PC-9 (cell line): ENCODE measurements around the gene ACSS2. TPM values are rescaled to one million over a fixed set of nuclear protein-coding genes. Genes with fewer than 3 reads are reported as not detected.

Experiments
- BruUV-seq: library from RNA; stranded (reverse); fragments of 400-500 nt; replicated peaks from 2 replicates; lab custom pipeline; 2021; lab: Mats Ljungman, UMichigan
- CTCF ChIA-PET: fragments of 300-600 bp; sonication (Branson Sonifier 250); formaldehyde crosslinking; loops from one replicate; lab custom pipeline; 2022; ENCODE audit warnings: antibody characterized with exemption; lab: Charles Lee
- POLR2A ChIA-PET: fragments of 300-600 bp; sonication (Branson Sonifier 250); formaldehyde crosslinking; loops from one replicate; lab custom pipeline; 2022; ENCODE audit warnings: antibody characterized with exemption; ENCODE audit not compliant: unreplicated experiment; lab: Charles Lee
- DNase-seq, 2 experiments: peaks; one replicate each; pipeline versions ENCODE4 v3.0.0 to v3.0.0-alpha.2; 2015 to 2022; ENCODE audit warnings: mixed read lengths in 1 of 2
- H2AFZ ChIP-seq: fragments of 200-600 bp; sonication (generic); 2 replicates; pipeline ENCODE4 v1.8.1; 2017; ENCODE audit warnings: antibody characterized with exemption
- H3F3A ChIP-seq: fragments of 200-600 bp; sonication (generic); 2 replicates; pipeline ENCODE4 v1.8.1; 2017; ENCODE audit warnings: antibody characterized with exemption, mild to moderate bottlenecking, low read depth; ENCODE audit not compliant: insufficient read depth
- H3K27ac ChIP-seq: fragments of 200-600 bp; sonication (generic); 2 replicates; pipeline ENCODE4 v1.6.1; 2016; ENCODE audit warnings: mixed run types
- H3K27me3 ChIP-seq: fragments of 200-600 bp; sonication (generic); 2 replicates; pipeline ENCODE4 v1.6.1; 2016; ENCODE audit warnings: low read depth, mixed run types; ENCODE audit not compliant: insufficient read depth
- H3K36me3 ChIP-seq: fragments of 200-600 bp; sonication (generic); 2 replicates; pipeline ENCODE4 v1.6.1; 2016; ENCODE audit warnings: low read depth, mixed run types
- H3K4me1 ChIP-seq: fragments of 200-600 bp; sonication (generic); replicated peaks from 2 replicates; pipeline ENCODE4 v1.6.1; 2016; ENCODE audit warnings: mixed run types; ENCODE audit not compliant: insufficient read depth
- H3K4me2 ChIP-seq: fragments of 200-600 bp; sonication (generic); 2 replicates; pipeline ENCODE4 v1.6.1; 2017; ENCODE audit warnings: mixed run types
- H3K4me3 ChIP-seq: fragments of 200-600 bp; sonication (generic); 2 replicates; pipeline ENCODE4 v1.6.1; 2016; ENCODE audit warnings: mixed run types
- H3K79me2 ChIP-seq: fragments of 200-600 bp; sonication (generic); 2 replicates; pipeline ENCODE4 v1.6.1; 2017; ENCODE audit warnings: low read depth, mixed run types
- H3K9me2 ChIP-seq: fragments of 200-600 bp; sonication (generic); 2 replicates; pipeline ENCODE4 v1.8.1; 2017; ENCODE audit warnings: mild to moderate bottlenecking; ENCODE audit not compliant: insufficient read depth
- H3K9me3 ChIP-seq: fragments of 200-600 bp; sonication (generic); 2 replicates; pipeline ENCODE4 v1.8.1; 2016; ENCODE audit warnings: low read depth; ENCODE audit not compliant: insufficient read depth
- H4K20me1 ChIP-seq: fragments of 200-600 bp; sonication (generic); 2 replicates; pipeline ENCODE4 v1.8.1; 2017; ENCODE audit not compliant: insufficient read depth
- CTCF ChIP-seq: fragments of 200-600 bp; sonication (generic); conservative IDR thresholded peaks from 2 replicates; pipeline ENCODE4 v1.6.1; 2017; ENCODE audit warnings: mixed run types, antibody characterized with exemption, mild to moderate bottlenecking, moderate library complexity
- EZH2 ChIP-seq: fragments of 200-600 bp; sonication (generic); IDR thresholded peaks from 2 replicates; pipeline ENCODE4 v1.8.0; 2017; ENCODE audit warnings: antibody characterized with exemption, low read depth
- intact Hi-C: fragments of 100-400 bp; cut with micrococcal nuclease; formaldehyde crosslinking; loops from one replicate; pipeline ENCODE4 v1.10.0; 2022; ENCODE audit not compliant: unreplicated experiment
- total RNA-seq: library from RNA; stranded (reverse); gene quantifications from 2 replicates; pipeline ENCODE4 v1.2.3, GENCODE V29; 2021

Gene ACSS2
- total RNA-seq, 1 experiment from 2014 or later: 108 TPM

GRCh38 chr20:34949120-34949519, 72.7 kb downstream of the ACSS2 start:
- peaks cover 41% of the 10 kb centered on the region for H3F3A ChIP-seq
- no peaks in the 10 kb centered on the region for H4K20me1 ChIP-seq
- H2AFZ ChIP-seq: no peak overlapping the region
- peaks cover 81% of the 10 kb centered on the region for H3K4me1 ChIP-seq
- POLR2A ChIA-PET: no interaction called here
- TF ChIP-seq EZH2 (no peak), CTCF (no peak)
- no peak overlapping the region for H3K27ac ChIP-seq
- H3K9me3 ChIP-seq: no peaks in the 10 kb centered on the region
- DNase-seq: no peak
- no peaks in the 10 kb centered on the region for H3K9me2 ChIP-seq
- H3K27me3 ChIP-seq: no peaks in the 10 kb centered on the region
- H3K36me3 ChIP-seq: peaks cover 31% of the 10 kb centered on the region
- no TSS peak for BruUV-seq
- intact Hi-C loops: no loop called here
- no peak overlapping the region for H3K4me2 ChIP-seq
- peaks cover 25% of the 10 kb centered on the region for H3K79me2 ChIP-seq
- no peak overlapping the region for H3K4me3 ChIP-seq
- CTCF ChIA-PET: no interaction called here

- peak in 1 of 2 experiments; percentile 75 for DNase-seq
- peak overlapping the region; percentile 48 for H3K4me2 ChIP-seq
- H3K36me3 ChIP-seq: peaks cover 31% of the 10 kb centered on the region
- no peak overlapping the region for H2AFZ ChIP-seq
- H3K27ac ChIP-seq: peak overlapping the region; percentile 51
- intact Hi-C loops: no loop called here
- no peaks in the 10 kb centered on the region for H4K20me1 ChIP-seq
- H3K9me3 ChIP-seq: no peaks in the 10 kb centered on the region
- BruUV-seq: no TSS peak
- ChIA-PET POLR2A (interaction anchor here (0.6 kb wide), 1 partner anchor 1135 kb away, joined by 4 read pairs; no protein-coding TSS in a partner anchor), CTCF (interaction anchor here (0.6 kb wide), 2 partner anchors 72 to 1034 kb away, joined by 3 to 6 read pairs; no protein-coding TSS in a partner anchor)
- peaks cover 34% of the 10 kb centered on the region for H3K79me2 ChIP-seq
- H3K27me3 ChIP-seq: no peaks in the 10 kb centered on the region
- H3K4me3 ChIP-seq: no peak overlapping the region
- H3F3A ChIP-seq: peaks cover 30% of the 10 kb centered on the region
- TF ChIP-seq EZH2 (no peak), CTCF (no peak)
- H3K9me2 ChIP-seq: no peaks in the 10 kb centered on the region
- peaks cover 71% of the 10 kb centered on the region for H3K4me1 ChIP-seq
These were observed 74.8 kb downstream of the ACSS2 start for GRCh38 chr20:34951252-34951651.

- Histone ChIP-seq H3K9me2 (no peaks in the 10 kb centered on the region), H3K36me3 (peaks cover 28% of the 10 kb centered on the region), H3F3A (peaks cover 26% of the 10 kb centered on the region), H3K4me3 (no peak overlapping the region), H4K20me1 (no peaks in the 10 kb centered on the region), H3K27me3 (no peaks in the 10 kb centered on the region), H3K4me2 (peak overlapping the region; percentile 48), H3K4me1 (peaks cover 70% of the 10 kb centered on the region), H3K27ac (peak overlapping the region; percentile 51), H3K79me2 (peaks cover 34% of the 10 kb centered on the region), H3K9me3 (no peaks in the 10 kb centered on the region), H2AFZ (no peak overlapping the region)
- intact Hi-C loops: no loop called here
- POLR2A ChIA-PET: interaction anchor here (0.6 kb wide), 1 partner anchor 1135 kb away, joined by 4 read pairs; no protein-coding TSS in a partner anchor
- CTCF ChIA-PET: interaction anchor here (0.6 kb wide), 1 partner anchor 72 kb away, joined by 3 read pairs; no protein-coding TSS in a partner anchor
- no TSS peak for BruUV-seq
- DNase-seq: no peak
- TF ChIP-seq EZH2 (no peak), CTCF (no peak)
These were observed 75.2 kb downstream of the ACSS2 start for GRCh38 chr20:34951652-34952051.
